Epidermal melanocyte (primary cell): ENCODE measurements around the gene PIGZ.

ENCODE experiments used
- DNase-seq: peaks from one replicate; pipeline ENCODE4 v3.0.0; 2011; ENCODE audit warnings: low spot score; ENCODE audit not compliant: insufficient read length

The PIGZ gene

GRCh38 chr3:196983186-196983585, 14.6 kb upstream of the PIGZ start:
- DNase-seq, result no peak

GRCh38 chr3:196981657-196982056, 13.0 kb upstream of the PIGZ start:
- DNase-seq, result no peak

GRCh38 chr3:196979545-196979944, 10.9 kb upstream of the PIGZ start:
- DNase-seq, result no peak

- no peak for DNase-seq
Observed at GRCh38 chr3:196976941-196977340, 8.3 kb upstream of the PIGZ start.

GRCh38 chr3:196975349-196975748, 6.7 kb upstream of the PIGZ start:
- no peak for DNase-seq

GRCh38 chr3:196974661-196975060, 6.0 kb upstream of the PIGZ start:
- no peak for DNase-seq

- no peak for DNase-seq
Observed at GRCh38 chr3:196971094-196971698, 2.6 kb upstream of the PIGZ start.

GRCh38 chr3:196970547-196971093, 2.0 kb upstream of the PIGZ start:
- no peak for DNase-seq

- peak; percentile 66 for DNase-seq
Observed at GRCh38 chr3:196969660-196970546, 1.3 kb upstream of the PIGZ start.

GRCh38 chr3:196969134-196969659, 564 bp upstream of the PIGZ start:
- DNase-seq, result no peak

- no peak for DNase-seq
Observed at GRCh38 chr3:196967412-196968232, 1.0 kb downstream of the PIGZ start.

GRCh38 chr3:196966526-196967401, 1.9 kb downstream of the PIGZ start:
- DNase-seq, result no peak

GRCh38 chr3:196965804-196966173, 2.8 kb downstream of the PIGZ start:
- DNase-seq, result no peak

- no peak for DNase-seq
Observed at GRCh38 chr3:196965112-196965803, 3.4 kb downstream of the PIGZ start.

- DNase-seq, result no peak
Observed at GRCh38 chr3:196963631-196963953, 5.0 kb downstream of the PIGZ start.

GRCh38 chr3:196962930-196963630, 5.6 kb downstream of the PIGZ start:
- DNase-seq, result no peak

GRCh38 chr3:196962108-196962929, 6.3 kb downstream of the PIGZ start:
- no peak for DNase-seq

- no peak for DNase-seq
Observed at GRCh38 chr3:196954832-196955231, 13.8 kb downstream of the PIGZ start.

- no peak for DNase-seq
Observed at GRCh38 chr3:196951371-196951770, 17.3 kb downstream of the PIGZ start.
